ENCODE data around the gene KLK6. TPM values are rescaled to one million over a fixed set of nuclear protein-coding genes. Genes with fewer than 3 reads are reported as not detected.

Gene KLK6
- total and polyA plus RNA-seq, 2 of the 13 experiments (the other 11 are each of a cell fraction or from before 2014, with no cell fraction given), result 0.15 to 1.8 TPM

- no peak for TF ChIP-seq ZNF605 (CRISPR knock-in tag; IDR thresholded peaks at IDR 0.05)
- no peak for TF ChIP-seq CBFB (CRISPR knock-in tag; IDR thresholded peaks at IDR 0.05)
- TF ChIP-seq ZNF235 (CRISPR knock-in tag; IDR thresholded peaks at IDR 0.05; ENCODE audit: borderline replicate concordance), result no peak
- TF ChIP-seq YY1 (IDR thresholded peaks at IDR 0.05; ENCODE audit: insufficient read depth, insufficient replicate concordance, low read depth, low read length), result no peak
- TF ChIP-seq ARID3A (IDR thresholded peaks at IDR 0.05; ENCODE audit: low read depth, low read length), result no peak
- no peak for TF ChIP-seq ZNF17 (CRISPR knock-in tag; IDR thresholded peaks at IDR 0.05)
- no peak for TF ChIP-seq SP1 (IDR thresholded peaks at IDR 0.05)
- no peak for TF ChIP-seq SP1 (CRISPR knock-in tag; IDR thresholded peaks at IDR 0.05)
- TF ChIP-seq IKZF4 (CRISPR knock-in tag; IDR thresholded peaks at IDR 0.05; ENCODE audit: borderline replicate concordance, low read depth, not compliant biosample characterization), result no peak
Observed at GRCh38 chr19:50932018-50932689, 37.2 kb downstream of the KLK6 start (continued).

- Histone ChIP-seq H3K36me3 (replicated peaks in 1 of 2; ENCODE audit: control insufficient read depth in 1 of 2, insufficient read depth in 2 of 2, low read length in 2 of 2) (no peaks in the 10 kb centered on the region), H3K4me3 (replicated peaks in 1 of 3; ENCODE audit: insufficient read depth in 1 of 3, low read depth in 2 of 3, low read length in 3 of 3) (no peak overlapping the region), H3K4me1 (ENCODE audit: insufficient read depth, low read length) (no peaks in the 10 kb centered on the region), H2AFZ (ENCODE audit: low read length) (no peak overlapping the region), H3K4me2 (ENCODE audit: low read depth, low read length) (no peak overlapping the region), H4K20me1 (ENCODE audit: insufficient read depth, low read length) (no peaks in the 10 kb centered on the region), H3K27me3 (ENCODE audit: control insufficient read depth in 1 of 2, insufficient read depth in 2 of 2, low read length in 2 of 2) (no peaks in the 10 kb centered on the region; a peak in 1 of 5 replicates), H3K27ac (ENCODE audit: extremely low read length, insufficient read depth, low read length) (no peak overlapping the region), H3K9me3 (ENCODE audit: low read length) (no peaks in the 10 kb centered on the region), H3K9ac (ENCODE audit: insufficient read depth, low read depth, low read length) (no peak overlapping the region), H3K79me2 (ENCODE audit: insufficient read depth, low read length) (no peaks in the 10 kb centered on the region)
- BruUV-seq (replicated peaks), result no TSS peak
- DNase-seq (ENCODE audit: low spot score) (no peak), FAIRE-seq (no peak), ATAC-seq (no peak)
- ChIA-PET POLR2A (no interaction called here), CTCF (ENCODE audit: low intra/inter-chr PET ratio, low total read pairs) (no interaction called here)
- in situ Hi-C loops (cut with HindIII; ENCODE audit: extremely low pct_ligation_motif_present, low pct_unique_long_range_greater_than_20kb) (loop anchor here (5.0 to 25.0 kb wide), 2 partner anchors 86 to 156 kb away; partner anchors contain the start of genes KLK10 and KLK14), intact Hi-C loops (cut with micrococcal nuclease; ENCODE audit: unreplicated experiment) (loop anchor here (10.0 kb wide), 2 partner anchors 84 to 174 kb away; partner anchors contain the start of genes CTU1 and KLK10)
- TF ChIP-seq ZNF674 (CRISPR knock-in tag; IDR thresholded peaks at IDR 0.05; ENCODE audit: low read depth), result no peak
- TF ChIP-seq ZNF30 (CRISPR knock-in tag; IDR thresholded peaks at IDR 0.05), result no peak
- no peak for TF ChIP-seq ZNF280B (CRISPR knock-in tag; IDR thresholded peaks at IDR 0.05; ENCODE audit: borderline replicate concordance)
- no peak for TF ChIP-seq ZNF710 (CRISPR knock-in tag; IDR thresholded peaks at IDR 0.05; ENCODE audit: borderline replicate concordance)
- TF ChIP-seq ZNF607 (CRISPR knock-in tag; IDR thresholded peaks at IDR 0.05; ENCODE audit: borderline replicate concordance), result no peak
Observed at GRCh38 chr19:50931023-50931422, 38.4 kb downstream of the KLK6 start.

All from HepG2 (cell line).